ENCODE data around the gene SCN5A.

Gene SCN5A

DNA sequence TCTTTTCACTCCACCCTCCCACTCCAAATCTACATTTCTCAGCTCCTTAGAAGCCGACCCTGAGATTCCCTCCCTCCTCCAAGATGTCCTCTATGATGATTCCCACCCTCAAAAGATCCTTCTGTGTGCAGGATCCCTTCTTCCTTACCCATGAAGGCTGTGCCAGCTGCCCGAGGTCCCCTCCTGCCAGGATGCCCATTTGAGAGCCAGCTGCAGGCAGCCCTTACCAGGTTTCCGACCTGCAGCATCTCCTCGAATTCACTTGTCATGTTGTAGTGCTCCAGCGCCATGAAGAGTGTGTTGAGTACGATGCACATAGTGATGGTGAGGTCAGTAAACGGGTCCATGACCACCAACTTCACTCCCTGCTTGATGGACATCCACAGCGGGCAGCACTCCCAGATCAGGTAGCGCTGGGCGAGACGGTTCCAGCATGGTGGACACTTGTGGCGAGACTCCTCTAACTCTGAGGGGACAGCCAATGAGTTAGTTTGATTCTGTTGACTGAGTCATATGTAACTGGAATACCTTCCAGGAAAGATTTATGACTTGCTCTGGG, 51.9 kb downstream of the SCN5A start:
- peak; percentile 30 for DNase-seq

DNA sequence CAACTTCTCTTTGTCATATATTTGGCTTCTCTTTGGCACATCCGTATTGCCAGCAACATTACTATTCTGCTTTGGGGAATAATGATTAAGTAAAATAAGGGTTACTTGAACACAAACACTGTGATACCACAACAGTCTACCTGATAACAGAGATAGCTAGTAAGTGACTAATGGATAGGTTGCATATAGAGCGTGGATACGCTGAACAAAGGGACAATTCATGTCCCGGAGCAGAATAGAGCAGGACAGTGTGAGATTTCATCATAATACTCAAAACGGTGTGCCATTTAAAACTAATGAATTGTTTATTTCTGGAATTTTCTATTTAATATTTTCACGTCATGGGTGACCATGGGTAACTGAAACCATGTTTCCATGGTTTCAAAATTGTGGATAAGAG, 54.1 kb downstream of the SCN5A start:
- no peak for DNase-seq

DNA sequence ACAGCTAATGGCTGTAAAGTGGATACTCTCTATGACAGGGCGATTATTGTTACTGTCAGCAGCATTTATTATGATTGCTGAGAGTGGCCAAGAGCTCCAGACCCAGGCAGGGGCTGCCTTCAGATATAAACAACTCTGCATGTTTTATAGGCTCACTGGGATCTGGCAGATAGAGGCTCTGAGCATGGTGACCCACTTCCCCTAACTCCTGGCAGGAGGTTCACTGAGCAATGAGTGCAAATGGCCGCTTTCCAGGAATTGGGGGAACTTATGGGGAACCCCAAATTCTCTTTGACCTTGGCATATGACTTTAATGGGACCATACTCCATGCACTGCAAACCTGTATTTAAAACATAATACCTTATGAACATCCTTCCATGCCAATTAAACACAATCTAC, 59.0 kb downstream of the SCN5A start:
- peak; percentile 5 for DNase-seq

DNA sequence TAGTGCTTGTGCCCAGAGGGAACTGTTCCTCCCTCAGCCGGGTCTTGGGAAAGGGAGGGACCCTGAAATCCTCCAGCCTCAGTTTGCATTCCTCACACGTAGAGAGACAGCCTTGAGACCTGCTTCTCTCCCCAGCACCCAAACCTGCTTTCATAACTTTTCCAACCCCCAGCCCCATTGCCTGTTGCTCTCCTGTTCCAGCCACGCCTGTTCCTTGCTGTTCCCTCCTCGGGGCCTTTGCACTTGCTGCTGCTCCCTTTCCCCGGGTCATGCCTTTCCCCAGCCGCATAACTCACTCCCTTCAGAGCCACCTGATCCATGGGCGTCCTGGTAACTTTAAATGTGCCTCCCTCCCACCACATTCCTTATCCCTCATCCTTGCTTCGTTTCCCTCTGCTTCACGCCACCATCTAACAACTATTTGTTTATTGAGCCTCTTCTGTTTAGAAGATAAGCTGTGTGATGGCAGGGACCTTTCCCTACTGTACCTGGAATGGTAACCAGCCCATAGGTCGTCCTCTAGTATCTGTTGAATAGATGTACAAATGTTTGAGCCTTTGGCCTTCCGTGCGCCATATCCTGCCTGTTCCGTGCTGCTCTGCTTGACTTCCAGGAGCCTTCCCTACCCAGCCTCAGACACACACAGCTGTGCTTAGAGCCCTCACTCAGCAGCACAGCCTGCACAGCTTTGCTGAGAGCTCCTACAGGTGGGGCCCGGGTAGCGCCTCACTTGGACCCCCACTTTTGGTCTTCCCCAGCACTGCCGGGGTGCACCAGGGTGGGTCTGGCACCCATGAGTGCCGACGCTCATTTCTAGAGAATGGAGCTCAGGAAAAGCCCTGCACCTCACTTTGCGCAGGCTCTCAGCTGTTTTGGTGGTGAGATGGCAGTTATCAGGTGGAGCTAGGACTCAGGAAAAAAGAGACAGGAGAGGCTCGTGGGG, 60.2 kb downstream of the SCN5A start:
- peak; percentile 30 for DNase-seq

DNA sequence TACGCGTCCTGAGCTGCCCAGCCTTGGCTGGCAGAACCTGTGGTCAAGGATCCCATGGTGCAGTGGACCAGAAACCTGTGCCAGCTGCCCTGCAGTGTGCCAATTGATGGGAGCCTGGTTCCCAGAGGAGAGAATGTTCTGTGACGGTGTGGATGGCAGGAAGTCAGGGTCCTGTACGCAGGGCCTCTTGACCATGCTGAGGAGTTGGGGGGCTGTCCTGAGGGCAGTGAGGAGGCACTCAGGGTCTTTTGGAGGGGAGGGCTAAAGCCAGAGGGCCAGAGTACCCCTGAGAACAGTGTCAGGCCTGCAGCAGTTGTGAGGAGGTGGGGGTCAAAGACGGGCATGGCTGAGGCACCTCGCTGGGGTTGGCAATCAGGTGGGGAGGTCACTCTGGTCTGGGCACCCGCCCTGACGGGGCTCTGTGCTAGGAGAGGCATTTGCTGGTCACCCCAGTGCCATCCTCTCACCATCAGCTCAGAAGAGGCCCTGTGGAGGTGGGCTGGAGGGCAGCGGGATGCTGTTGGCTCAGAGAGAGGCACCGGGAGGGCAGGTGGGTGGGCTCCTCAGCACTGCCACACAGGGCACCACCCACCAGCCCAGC, 61.0 kb downstream of the SCN5A start:
- DNase-seq, result peak; percentile 24

DNA sequence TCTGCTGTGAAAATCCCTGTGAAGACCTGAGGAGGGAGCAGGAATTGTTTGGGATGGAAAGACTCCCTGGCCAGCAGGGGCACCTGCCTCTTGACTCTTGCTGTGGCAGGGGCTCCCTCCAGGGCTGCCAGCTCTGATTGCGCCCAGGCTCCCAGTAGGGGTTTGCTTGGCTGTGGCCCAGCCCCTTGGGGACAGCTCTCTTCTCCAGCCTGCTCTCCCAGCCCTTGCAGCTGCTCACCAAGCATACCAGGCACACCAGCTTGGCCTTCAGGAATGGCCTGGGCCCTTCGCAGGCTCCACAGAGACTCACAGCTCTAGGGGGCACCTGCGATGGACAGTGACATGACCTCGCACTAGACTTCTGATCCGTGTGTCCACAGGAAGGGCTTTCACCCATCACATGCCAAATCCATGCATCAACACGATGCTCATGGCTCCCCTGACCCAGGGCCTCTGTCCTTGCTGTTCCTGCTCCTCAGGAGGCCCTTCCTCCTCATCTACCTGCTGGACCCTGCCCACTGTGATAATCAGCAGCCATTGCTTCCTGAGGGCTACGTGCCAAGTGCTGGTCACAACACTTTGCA, 61.8 kb downstream of the SCN5A start:
- peak; percentile 51 for DNase-seq

DNA sequence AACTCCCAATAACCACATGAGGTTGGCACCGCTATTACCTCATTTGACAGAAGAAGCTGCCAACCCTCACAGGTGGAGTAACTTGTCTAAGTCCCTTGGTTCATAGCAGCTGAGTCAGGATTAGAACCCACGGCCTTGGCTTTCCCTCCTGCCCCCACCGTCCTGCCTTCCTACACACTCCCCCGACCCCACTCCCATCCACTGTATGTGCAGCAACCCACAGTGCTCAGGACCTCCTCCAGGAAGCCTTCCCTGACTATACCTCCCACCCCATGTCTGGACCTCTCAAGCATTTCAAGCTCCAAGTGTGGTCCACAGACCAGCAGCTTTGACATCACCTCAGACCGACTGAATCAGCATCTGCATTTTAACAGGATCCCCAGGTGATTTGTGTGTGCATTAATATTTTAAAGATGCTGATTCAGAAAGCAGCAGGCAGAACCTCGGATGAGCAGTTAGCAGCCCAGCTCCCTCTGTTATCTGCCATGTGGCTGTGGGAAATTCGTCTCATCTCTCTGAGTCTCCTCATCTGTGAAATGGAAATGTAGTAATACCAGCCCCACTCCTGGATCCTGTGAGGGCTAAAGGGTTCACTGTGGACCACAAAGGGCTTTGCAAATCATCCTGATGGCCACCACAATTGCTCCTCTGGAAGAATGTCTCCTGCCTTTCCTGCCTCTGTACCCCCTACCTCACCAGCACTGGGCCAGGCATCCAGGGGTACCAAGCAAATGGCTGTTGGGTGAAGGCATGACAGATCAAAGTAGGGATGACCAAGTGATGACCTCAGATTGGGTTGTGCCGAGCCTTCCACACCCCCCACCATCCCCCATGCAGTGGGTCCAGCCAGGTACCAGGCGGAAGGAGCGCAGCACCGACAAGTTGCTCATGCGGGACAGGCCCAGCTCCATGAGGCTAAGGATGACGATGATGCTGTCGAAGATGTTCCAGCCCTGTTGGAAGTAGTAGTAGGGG, 62.7 kb downstream of the SCN5A start:
- peak; percentile 58 for DNase-seq

DNA sequence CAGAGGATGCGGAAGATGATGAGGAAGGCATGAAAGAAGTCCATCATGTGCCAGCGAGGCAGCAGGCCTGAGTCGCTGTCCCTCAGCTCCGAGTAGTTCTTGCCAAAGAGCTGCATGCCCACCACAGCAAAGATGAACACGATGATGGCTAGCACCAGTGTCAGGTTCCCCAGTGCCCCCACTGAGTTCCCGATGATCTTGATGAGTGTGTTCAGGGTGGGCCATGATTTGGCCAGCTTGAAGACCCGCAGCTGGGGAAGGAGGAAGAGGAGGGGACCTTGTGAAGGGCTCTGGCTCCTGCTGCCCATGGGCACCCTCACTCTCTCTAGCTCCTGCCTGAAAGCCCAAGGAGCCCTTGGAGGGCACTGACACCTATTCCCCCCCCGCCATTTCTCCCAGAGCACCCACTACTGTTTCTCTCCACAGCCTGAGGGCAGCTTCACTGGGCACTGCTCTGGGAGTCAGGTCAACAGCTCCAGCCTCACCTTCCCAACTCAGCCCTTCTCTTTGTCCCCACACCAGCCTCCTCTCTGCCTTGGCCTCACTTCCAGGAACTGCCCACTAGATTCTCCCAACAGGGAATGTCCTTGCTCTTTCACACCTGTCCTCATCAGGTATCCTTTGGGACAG, 63.6 kb downstream of the SCN5A start:
- peak; percentile 42 for DNase-seq

DNA sequence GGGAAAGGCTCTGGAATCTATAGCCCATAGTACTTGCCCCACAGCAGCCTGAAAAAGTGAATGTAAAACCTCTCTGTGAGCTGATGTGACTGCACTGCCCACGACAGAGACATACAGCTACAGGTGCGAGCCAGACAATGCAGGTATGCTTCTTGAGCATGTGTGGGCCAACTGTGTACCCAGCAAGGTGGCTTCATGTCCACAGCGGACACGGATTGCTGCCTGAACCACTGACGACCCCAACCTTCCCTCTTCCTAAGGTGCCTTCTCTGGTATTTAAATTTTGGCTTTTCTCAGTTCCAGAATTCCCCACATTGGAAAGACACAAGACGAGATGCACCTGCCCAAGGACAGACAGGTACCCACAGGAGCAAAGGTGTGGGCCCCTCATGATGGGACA, 65.8 kb downstream of the SCN5A start:
- DNase-seq, result peak; percentile 22

DNA sequence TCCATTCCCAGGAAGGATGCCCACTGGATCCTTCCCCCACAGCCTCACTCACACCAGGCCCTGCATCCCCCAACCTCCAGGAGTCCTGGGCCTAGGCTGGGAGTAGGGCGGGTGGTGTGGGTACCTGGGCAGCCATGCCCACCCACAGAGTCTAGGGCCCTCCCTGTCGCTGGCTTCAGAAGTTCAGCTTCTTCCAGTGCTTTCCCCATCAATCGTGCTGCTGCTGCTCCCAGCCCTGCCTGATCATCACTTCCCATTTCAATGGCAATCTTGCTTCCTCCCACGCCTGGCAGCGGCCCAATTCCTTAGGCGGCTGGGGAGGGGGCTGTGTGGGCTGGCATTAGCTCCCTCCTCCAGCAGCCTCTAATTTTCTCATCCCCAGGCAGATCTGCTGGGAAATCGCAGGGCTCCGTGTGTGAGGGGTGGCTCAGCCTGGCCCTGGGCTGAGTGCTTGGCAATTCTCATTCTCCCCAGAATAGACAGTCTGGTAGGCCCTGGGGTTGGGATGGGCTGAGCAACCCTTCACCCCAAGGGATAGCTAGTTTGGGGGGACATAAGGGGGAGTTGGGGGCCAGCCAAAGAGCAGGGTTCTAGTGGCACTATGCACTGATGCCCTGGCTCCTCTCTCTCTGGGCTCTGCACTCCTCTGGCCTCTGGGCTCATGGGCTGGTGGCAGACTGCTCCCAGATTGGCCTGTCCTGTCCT, 66.4 kb downstream of the SCN5A start:
- peak; percentile 49 for DNase-seq

DNA sequence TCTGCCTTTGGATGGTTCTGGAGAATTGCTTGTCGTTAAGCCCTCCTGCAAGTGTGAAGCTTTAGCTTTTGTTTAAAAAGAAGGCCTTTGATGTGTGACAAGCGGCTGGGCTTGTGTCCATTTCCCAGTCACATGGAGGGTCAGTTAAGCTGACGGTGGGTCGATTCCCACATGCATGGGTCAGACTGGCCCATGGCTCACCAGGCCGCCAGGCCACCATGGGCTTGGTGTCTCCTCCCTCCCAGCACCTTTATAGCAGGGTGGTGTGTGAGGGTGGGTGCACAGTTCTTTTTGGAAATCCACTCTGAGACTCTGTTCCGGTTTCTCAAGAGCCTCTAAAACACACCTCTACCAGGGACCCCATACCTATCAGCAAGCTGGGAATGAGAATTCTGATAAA, 67.2 kb downstream of the SCN5A start:
- peak; percentile 30 for DNase-seq

DNA sequence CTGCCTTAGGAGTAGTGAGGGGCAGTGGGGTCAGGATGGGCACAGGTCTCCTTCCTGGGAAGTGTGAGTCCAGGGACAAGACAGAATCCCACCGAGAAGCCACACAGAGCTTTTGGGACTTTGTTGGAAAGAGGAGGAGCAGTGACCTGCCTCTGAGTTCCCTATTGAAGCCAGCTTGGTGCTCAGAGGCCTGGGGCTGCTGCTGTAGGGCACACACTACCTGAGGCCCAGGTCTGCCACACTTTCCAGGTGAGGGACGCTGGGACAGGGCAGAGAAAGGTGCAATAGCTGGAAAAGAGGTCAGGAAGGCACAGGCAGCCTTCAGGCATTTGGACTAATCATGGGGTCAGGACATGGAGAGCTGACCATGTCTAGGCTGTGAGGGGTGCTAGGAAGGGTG, 67.7 kb downstream of the SCN5A start:
- peak; percentile 22 for DNase-seq

DNA sequence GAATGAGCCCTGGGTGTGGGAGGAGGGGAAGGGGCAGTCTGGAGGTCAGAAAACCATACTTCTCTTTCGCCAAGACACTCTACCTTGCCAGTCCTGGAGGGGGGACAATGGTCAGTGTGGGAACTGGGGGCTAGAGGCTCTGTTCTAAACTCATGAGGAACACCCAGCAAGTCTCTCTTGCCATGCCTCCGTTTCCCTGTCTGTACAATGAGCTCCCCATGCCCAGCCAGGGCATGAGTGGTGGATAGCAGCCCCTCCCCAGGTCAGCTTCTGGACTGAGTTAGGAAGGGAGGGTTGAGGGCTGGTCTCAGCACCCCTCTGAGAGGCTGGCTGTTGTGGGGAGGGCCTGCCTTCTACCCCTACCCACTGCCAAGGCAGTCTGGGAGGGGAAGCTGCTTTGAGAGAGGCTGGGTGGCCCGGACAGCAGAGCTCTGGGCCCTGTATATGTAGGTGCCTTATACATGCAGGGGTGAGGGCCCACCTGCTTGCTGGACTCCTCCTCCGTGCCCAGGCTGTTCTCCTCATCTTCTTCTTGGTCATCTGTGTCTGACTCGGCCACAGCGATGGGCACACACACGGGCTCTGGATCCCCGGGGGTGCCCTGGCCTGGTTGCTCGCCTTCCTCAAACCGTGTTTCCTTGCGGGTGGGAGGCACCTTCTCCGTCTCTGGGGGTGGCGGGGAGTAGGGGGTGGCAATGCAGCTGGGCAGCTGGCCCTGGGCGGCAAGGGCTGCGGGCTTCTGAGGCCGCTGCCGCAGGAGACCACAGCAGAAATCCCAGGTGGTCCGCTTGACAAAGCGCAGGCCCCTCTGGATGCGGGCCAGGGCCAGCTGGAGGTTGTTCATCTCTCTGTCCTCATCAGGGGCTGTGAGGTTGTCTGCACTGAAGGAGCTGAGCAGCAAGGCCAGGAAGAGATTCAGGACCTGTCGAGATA, 68.8 kb downstream of the SCN5A start:
- peak; percentile 57 for DNase-seq

DNA sequence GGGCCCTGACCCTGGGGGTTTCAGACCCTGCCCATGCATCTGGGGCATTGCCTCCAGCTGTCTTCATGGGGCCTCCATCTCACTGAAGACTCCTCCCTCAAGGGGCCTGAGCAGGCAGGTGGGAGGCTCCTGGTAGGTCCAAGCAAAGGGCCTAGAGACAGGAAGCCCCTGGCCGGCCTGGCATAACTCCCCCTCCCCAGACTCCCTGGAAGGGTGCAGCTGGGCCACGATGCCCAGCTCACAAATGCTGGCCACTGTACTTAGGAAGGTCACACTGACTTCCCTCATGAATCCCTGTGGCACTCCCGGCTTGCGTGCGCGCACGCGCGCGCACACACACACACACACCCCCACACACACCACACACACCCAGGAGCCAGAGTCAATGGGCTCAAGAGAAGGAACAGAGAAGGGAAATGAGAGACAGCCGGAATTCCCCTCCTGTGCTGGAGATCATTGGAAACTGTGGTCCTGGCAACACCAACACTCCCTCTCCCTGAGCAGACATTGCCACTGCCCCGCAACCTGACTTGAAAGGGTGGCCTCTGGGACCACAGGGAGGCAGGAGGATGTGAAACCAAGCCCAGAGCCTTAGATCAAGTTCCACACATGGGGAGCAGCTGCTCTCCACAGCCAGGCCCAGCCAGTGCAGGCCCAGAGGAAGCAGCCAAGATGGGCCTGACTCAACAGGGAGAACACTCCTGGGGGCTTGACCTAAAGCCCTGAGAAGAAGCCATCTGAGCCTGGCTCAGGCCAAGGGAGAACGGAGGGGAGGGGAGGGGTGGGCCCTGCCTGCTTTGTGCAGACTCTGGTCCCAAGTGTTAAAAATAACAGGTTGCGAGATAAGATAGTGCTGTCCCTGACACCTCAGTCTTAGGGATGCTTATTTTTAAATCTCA, 69.7 kb downstream of the SCN5A start:
- peak; percentile 51 for DNase-seq

DNA sequence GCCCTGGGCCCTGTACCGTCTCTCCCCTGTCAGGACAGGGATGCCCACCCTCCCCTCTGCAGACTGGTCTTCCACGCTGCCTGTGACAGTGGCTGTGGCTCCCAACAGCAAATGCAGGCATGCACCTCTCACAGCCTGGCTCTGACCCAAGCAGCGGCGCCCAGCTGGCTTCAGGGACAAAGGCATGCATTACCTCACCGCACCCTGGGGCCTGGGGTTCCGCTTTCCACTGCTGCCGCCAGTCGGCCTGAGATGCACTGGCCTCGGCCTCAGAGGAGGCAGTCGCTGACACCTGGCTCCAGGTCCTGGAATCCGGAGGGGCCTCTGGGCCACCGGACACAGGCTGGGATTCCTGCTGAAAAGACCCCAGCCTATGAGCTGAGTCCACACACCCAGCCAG, 70.3 kb downstream of the SCN5A start:
- DNase-seq, result peak; percentile 50

DNA sequence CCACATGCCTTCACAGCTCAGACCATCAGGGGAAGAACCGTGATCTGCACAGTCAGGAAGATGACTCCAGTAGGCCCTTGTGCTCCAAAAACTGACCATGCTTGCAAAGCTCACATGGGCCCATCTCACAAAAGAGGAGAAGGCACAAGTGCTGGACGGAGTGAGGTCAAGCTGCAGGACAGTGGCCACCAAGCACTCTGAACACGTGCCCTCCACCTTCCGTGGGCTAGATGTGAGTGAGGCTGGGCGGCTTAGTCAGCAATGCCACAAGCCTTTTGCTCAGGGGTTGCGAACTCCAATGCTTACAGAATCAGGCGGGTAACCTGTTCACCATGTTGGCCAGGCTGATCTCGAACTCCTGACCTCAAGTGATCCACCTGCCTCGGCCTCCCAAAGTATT, 70.9 kb downstream of the SCN5A start:
- peak; percentile 30 for DNase-seq

DNA sequence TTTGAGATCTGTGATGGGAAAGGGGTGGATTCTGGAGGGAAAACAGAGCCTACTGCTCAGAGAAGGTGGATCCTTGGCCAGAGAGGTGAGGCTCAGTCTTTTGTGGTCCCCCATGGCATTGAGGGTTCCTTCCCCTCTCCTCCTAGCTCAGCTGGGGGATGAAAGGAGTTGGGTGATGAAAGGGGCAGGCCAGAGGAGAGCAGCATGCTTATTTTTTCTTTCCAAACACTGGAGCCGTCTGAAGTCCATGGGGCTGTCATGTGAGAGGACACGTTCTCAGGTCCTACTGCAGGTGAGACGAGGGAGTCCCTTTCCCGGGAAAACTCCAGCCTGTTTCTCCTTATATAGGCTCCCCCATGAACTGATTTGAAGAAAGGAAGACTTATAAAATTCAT, 71.4 kb downstream of the SCN5A start:
- no peak for DNase-seq

DNA sequence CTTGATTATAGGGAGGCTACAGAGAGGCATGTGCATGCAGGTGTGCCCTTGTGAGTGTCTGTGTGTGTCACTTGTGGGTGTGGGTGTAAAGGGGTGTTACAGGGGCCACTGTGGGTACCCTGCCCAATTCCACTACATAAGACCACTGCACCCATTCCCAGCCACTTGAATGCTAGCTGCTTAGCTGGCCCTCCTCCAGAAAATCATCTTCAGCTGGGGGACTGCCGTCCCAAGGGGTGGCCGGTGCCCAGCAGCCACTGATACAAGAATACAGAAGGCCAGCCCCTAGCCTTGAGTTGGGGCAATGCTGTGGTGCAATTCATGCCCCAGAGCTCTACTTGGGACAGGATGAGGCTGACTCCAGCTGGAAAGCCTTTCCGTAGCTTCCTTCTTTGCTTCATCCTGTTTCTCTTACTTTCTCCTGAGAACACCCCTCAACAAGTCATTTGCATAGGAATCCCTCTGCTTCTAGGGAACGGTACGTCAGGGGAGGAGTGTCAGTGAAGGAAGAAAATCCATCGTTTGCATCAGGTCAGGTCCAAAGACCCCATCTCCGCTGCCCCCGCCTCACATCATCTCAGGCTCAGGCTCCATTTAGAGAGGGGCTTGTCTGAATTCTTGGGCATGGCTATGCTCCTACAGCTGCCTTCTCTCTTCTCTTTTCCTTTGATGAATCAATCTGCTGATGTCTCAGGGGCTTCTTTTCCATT, 72.0 kb downstream of the SCN5A start:
- peak; percentile 24 for DNase-seq

Data from activated effector memory CD4-positive, alpha-beta T cell treated with anti-CD3 and anti-CD28 coated beads, Interleukin-2, amount 50 U/mL, for 16 hours (primary cell).